NCI-H2196 (cell line): ENCODE results near the gene MBNL2.

ENCODE experiments used
- DNase-seq: peaks from one replicate; lab custom pipeline; 2025; ENCODE audit not compliant: unreplicated experiment; lab: John Stamatoyannopoulos, UW

MBNL2 gene

GRCh38 chr13:97267418-97268059 is 45.4 kb downstream of the MBNL2 start:
- no peak for DNase-seq

GRCh38 chr13:97268772-97269171 is 46.6 kb downstream of the MBNL2 start:
- DNase-seq = no peak

GRCh38 chr13:97269603-97270002 is 47.5 kb downstream of the MBNL2 start:
- no peak for DNase-seq

GRCh38 chr13:97272526-97272925 is 50.4 kb downstream of the MBNL2 start:
- DNase-seq = no peak

DNA sequence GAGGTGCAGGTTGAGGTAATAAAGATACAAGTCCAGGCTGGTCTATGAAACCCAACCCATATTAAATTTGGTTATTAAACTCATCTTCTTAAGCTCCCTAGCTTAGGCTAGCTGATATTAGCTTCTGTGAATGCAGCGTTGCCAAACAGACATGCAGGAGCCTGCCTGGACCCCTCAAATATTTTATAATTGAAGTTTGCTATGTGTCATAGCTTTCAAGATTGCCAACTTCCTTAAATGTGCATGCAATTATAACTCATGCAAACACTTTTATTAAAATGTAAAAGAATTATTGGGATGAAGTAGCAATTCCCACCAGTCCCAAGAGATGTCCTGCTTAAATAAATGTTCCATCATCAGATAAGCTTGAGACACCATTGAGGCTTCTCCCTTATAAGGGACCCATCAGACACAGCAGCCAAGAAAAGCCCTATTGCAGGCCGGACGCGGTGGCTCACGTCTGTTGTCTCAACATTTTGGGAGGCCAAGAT is 51.3 kb downstream of the MBNL2 start:
- no peak for DNase-seq

GRCh38 chr13:97274829-97275649 is 52.9 kb downstream of the MBNL2 start:
- DNase-seq = no peak

DNA sequence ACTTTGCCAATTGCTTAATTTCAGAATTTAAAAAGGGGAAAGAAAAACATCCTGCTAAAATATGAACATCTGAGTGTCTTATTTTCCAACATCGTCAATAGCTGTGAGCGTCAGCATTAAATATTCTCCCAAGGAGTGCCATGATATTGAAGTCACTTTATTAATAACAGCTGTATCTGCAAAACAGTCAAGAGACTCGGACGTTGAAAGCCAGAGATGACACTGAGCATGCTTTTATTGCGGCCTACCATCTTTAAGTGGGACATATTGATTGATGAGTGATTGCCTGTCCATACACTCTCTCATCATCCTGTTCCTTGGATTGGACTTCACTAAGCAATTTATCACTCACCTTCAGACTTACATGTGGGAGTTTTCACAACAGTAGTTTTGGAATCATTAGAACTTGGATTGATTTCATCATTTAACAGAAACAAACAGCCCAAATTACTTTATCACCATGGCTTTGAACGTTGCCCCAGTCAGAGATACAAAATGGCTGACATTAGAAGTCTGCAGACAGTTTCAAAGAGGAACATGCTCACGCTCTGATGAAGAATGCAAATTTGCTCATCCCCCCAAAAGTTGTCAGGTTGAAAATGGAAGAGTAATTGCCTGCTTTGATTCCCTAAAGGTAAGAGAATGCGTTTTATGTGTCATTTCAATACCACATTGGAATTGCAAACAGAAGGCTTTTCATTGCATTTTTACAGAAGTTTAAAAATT is 53.8 kb downstream of the MBNL2 start:
- no peak for DNase-seq

DNA sequence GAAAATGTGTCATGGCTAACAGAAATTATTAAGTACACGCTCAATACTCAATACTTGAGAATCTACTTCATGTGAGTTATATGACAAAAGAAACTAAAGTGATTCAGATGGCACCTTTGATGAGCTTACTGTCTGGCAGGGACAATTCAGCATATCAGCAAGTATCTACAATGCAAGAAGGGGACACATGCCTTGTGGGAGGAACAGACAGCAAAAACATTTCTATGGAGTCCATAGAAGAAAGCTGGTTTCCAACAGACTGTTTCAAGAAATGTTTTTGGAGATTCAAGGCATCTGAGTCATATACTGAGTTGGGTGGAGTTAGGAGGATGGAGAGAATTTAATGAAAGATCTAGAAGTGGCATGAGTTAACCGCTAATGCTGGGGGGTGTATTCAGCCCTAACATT is 54.7 kb downstream of the MBNL2 start:
- DNase-seq = no peak

- no peak for DNase-seq
These were observed 56.6 kb downstream of the MBNL2 start for GRCh38 chr13:97278435-97279411.

DNA sequence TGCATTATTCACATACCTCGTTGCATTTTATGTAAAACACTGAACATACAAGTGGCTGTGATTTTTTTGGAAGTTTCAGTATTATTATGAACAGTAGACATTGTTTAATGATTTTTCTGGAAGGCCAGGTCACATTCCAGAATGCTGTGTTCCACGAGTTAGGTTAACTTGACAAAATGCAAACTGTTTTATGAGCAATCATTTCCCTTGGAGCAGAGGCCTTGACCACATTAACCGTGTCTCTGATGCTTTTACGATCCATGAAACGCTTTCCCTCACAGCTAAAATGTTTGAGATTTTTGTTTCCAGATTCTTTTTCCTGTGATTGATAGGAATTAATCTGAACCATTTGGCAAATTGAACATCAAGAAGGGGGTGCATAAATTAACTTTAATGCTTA is 57.8 kb downstream of the MBNL2 start:
- no peak for DNase-seq

DNA sequence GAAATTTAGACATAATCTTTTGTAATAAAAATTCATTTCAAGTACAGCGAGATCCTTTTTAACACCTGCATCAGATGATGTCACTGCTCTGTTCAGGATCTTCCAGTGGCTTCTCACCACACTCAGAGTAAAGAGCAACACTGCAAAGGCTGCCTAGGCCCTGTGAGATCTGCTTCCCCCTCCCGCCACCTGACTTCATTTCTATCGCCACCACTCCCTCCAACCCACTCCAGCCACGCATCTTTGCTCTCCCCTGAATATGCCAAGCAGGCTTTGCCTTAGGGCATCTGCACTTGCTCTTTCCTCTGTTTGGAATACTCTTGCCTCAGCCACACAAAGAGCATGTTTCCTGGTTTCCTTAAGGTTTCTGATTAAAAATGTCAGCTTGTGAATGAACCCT is 58.3 kb downstream of the MBNL2 start:
- no peak for DNase-seq

- no peak for DNase-seq
These were observed 58.9 kb downstream of the MBNL2 start for GRCh38 chr13:97281028-97281427.

GRCh38 chr13:97282705-97283104 is 60.6 kb downstream of the MBNL2 start:
- no peak for DNase-seq

- DNase-seq = no peak
These were observed 61.8 kb downstream of the MBNL2 start for GRCh38 chr13:97283888-97284287.

DNA sequence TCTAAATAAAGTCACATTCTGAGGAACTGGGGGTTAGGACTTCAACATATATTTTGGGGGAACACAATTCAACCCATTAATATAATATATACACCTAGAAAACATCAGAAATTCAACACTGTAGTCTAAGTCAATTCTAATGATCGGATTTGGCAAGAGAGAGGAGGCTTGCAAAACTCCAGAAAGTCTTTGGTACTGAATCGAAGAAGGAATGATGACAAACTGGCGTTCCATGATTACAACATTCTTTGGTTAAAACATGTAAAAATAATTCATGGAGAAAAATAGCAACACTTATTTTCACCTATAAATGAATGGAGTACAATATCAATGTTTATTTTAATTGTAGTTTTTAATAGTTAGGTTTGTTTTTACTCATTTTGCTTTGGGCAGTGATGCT is 62.4 kb downstream of the MBNL2 start:
- no peak for DNase-seq

DNA sequence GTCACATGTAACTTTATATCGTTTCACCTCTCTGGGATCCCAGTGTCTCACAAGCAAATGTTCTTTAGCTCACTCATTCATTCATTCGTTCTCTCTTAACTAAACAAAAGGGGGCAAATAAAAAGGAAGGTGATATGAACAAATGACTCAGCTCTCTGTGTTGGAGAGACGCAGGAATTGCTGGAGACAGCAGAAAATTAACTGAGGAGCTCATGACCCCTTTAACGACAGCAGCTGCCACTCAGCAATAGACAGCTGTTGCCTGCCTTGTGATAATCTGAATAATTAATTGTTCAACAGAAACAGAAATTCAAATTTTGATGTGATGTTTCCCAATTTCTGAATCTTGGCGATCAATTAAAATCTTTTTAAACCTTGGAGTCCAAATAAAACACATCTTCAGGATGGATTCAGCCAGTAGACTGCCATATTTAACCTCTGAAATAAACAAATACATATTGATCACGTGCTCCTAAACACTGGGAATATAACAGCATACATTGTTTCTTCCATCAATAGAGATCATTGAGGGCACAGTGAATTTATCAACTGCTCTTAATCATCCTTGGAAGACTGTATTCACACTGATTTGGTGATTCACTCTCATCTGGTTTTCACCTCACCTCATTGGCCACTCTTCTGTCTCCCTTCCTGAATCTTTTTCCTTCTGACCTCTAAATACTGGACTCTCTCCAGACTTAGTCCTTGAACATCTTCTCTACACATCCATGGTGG is 63.3 kb downstream of the MBNL2 start:
- no peak for DNase-seq

GRCh38 chr13:97286317-97287046 is 64.3 kb downstream of the MBNL2 start:
- DNase-seq = no peak

DNA sequence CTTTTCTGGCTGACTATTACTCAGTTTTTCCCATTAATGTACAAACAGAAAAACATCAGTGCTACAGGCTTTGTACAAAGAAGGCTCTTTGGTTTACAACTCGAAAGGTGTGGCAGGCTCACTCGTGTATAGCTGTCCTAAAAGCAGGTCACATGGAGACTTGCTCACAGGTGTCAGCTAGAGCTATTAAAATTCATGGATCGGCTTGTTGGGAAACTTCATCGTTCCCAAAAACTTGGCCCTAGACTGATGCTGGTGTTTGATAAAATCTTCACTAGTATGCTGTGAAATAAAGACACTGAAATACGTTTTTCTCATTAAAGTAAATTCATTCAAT is 64.9 kb downstream of the MBNL2 start:
- DNase-seq = no peak

GRCh38 chr13:97288486-97288900 is 66.4 kb downstream of the MBNL2 start:
- DNase-seq = no peak
